GM23338 (cell line): ENCODE measurements around the gene ARRDC2. TPM values are rescaled to one million over a fixed set of nuclear protein-coding genes. Genes with fewer than 3 reads are reported as not detected.

Experiments
- ATAC-seq: fragments of 200-7000 bp; cut with Tn5 transposase; 3 replicates; pipeline ENCODE4 v1.9.1; 2020
- DNase-seq: peaks from one replicate; pipeline ENCODE4 v3.0.0-alpha.2; 2015; ENCODE audit warnings: low spot score
- H2AFZ ChIP-seq: fragments of 200-600 bp; sonication (generic); 2 replicates; pipeline ENCODE4 v1.8.0; 2016; ENCODE audit warnings: antibody characterized with exemption, mild to moderate bottlenecking, moderate library complexity
- H3F3A ChIP-seq: fragments of 200-600 bp; sonication (generic); replicated peaks from 2 replicates; pipeline ENCODE4 v1.8.0; 2017; ENCODE audit warnings: antibody characterized with exemption, mixed run types, low read depth
- H3K27ac ChIP-seq: fragments of 200-600 bp; sonication (generic); 2 replicates; pipeline ENCODE4 v1.6.1; 2016; ENCODE audit warnings: low read depth
- H3K27me3 ChIP-seq: fragments of 200-600 bp; sonication (generic); 2 replicates; pipeline ENCODE4 v1.8.0; 2016; ENCODE audit warnings: mild to moderate bottlenecking, mixed run types, moderate library complexity; ENCODE audit not compliant: insufficient read depth
- H3K36me3 ChIP-seq: fragments of 200-600 bp; sonication (generic); 2 replicates; pipeline ENCODE4 v1.8.0; 2016; ENCODE audit warnings: mild to moderate bottlenecking; ENCODE audit not compliant: insufficient read depth
- H3K4me1 ChIP-seq: fragments of 200-600 bp; sonication (generic); 2 replicates; pipeline ENCODE4 v1.8.0; 2016; ENCODE audit warnings: mild to moderate bottlenecking, moderate library complexity; ENCODE audit not compliant: insufficient read depth
- H3K4me2 ChIP-seq: fragments of 200-600 bp; sonication (generic); 2 replicates; pipeline ENCODE4 v1.7.1; 2017; ENCODE audit warnings: mixed run types
- H3K4me3 ChIP-seq: fragments of 200-600 bp; sonication (generic); 2 replicates; pipeline ENCODE4 v1.6.1; 2016; ENCODE audit warnings: mixed run types
- H3K79me2 ChIP-seq: fragments of 200-600 bp; sonication (generic); replicated peaks from 2 replicates; pipeline ENCODE4 v1.8.0; 2017; ENCODE audit warnings: mild to moderate bottlenecking; ENCODE audit not compliant: insufficient read depth
- H3K9me2 ChIP-seq: fragments of 200-600 bp; sonication (generic); 2 replicates; pipeline ENCODE4 v1.8.0; 2017; ENCODE audit not compliant: insufficient read depth
- H4K20me1 ChIP-seq: fragments of 200-600 bp; sonication (generic); replicated peaks from 2 replicates; pipeline ENCODE4 v1.8.0; 2017; ENCODE audit warnings: mild to moderate bottlenecking; ENCODE audit not compliant: insufficient read depth
- H3K27ac Mint-ChIP-seq: 2 replicates; pipeline ENCODE4 v1.8.0; 2020; ENCODE audit warnings: inconsistent platforms, mild to moderate bottlenecking, moderate library complexity, mixed read lengths
- H3K27me3 Mint-ChIP-seq: 3 replicates; pipeline ENCODE4 v1.8.0; 2022; ENCODE audit warnings: low read depth, mild to moderate bottlenecking, moderate library complexity, mixed read lengths, inconsistent platforms; ENCODE audit not compliant: insufficient read depth, poor library complexity
- H3K36me3 Mint-ChIP-seq: 3 replicates; pipeline ENCODE4 v1.8.0; 2021; ENCODE audit warnings: low read depth, mild to moderate bottlenecking, inconsistent platforms, moderate library complexity, mixed read lengths
- H3K4me1 Mint-ChIP-seq: 3 replicates; pipeline ENCODE4 v1.8.0; 2020; ENCODE audit warnings: mild to moderate bottlenecking, inconsistent platforms, mixed read lengths
- H3K4me3 Mint-ChIP-seq: 3 replicates; pipeline ENCODE4 v1.8.0; 2021; ENCODE audit warnings: moderate library complexity, mild to moderate bottlenecking, inconsistent platforms, mixed read lengths
- H3K9me3 Mint-ChIP-seq: 3 replicates; pipeline ENCODE4 v1.8.0; 2020; ENCODE audit warnings: moderate library complexity, mild to moderate bottlenecking, inconsistent platforms, mixed read lengths
- CREB1 ChIP-seq: fragments of 250-450 bp; sonication (Bioruptor Pico); IDR thresholded peaks from 2 replicates; pipeline ENCODE4 v1.5.0; 2020; ENCODE audit warnings: low read depth, mild to moderate bottlenecking, moderate library complexity
- EZH2 ChIP-seq: fragments of 200-600 bp; sonication (generic); IDR thresholded peaks from one replicate; pipeline ENCODE4 v1.8.0; 2017; ENCODE audit warnings: antibody characterized with exemption, mild to moderate bottlenecking, low read depth; ENCODE audit not compliant: unreplicated experiment
- EZH2phosphoT487 ChIP-seq: fragments of 200-600 bp; sonication (generic); IDR thresholded peaks from one replicate; pipeline ENCODE4 v1.8.1; 2018; ENCODE audit warnings: antibody characterized with exemption; ENCODE audit not compliant: unreplicated experiment
- JUNB ChIP-seq: IDR thresholded peaks from one replicate; pipeline ENCODE4 v1.6.1; 2016; ENCODE audit warnings: antibody characterized with exemption; ENCODE audit not compliant: unreplicated experiment
- NANOG ChIP-seq: IDR thresholded peaks from 2 replicates; pipeline ENCODE4 v1.6.1; 2016; ENCODE audit warnings: antibody characterized with exemption, borderline replicate concordance
- POLR2AphosphoS5 ChIP-seq: IDR thresholded peaks from 2 replicates; pipeline ENCODE4 v1.6.1; 2016; ENCODE audit warnings: antibody characterized with exemption, low read depth
- REST ChIP-seq: IDR thresholded peaks from one replicate; pipeline ENCODE4 v1.6.1; 2018; ENCODE audit warnings: antibody characterized with exemption; ENCODE audit not compliant: unreplicated experiment
- ZNF114 ChIP-seq: fragments of 250-450 bp; sonication (Bioruptor Pico); IDR thresholded peaks from 2 replicates; pipeline ENCODE4 v1.5.0; 2020; ENCODE audit warnings: mild to moderate bottlenecking, moderate library complexity
- polyA plus RNA-seq: library from polyadenylated mRNA; unstranded; fragments of >200 nt; fragmentation: Nextera tagmentation; extraction: Ambion mirVana; gene quantifications from 2 replicates; pipeline ENCODE4 v1.2.1, GENCODE V29; 2016
- total RNA-seq: library from RNA; depleted of rRNA; stranded (reverse); fragments of >200 nt; shearing (Covaris generic); gene quantifications from 2 replicates; pipeline ENCODE4 v1.2.3, GENCODE V29; 2014
- TF ChIP-seq, protein P1 (sequence below), 2 experiments: fragments of 200-600 bp in 1 of 2; sonication (generic) in 1 of 2; conservative IDR thresholded peaks; 2 replicates each; pipeline versions ENCODE4 v1.5.1 to v1.6.1; 2016 to 2017; ENCODE audit warnings: antibody characterized with exemption in 2 of 2, low read depth in 2 of 2, mild to moderate bottlenecking in 2 of 2, moderate library complexity in 1 of 2

Gene ARRDC2
- total and polyA plus RNA-seq, 2 experiments from 2014 or later: 2.4 to 7.1 TPM

- Histone ChIP-seq H3K27me3 (peaks cover 13% of the 10 kb centered on the region; the same call in 1 of the 2 replicates), H3K27ac (no peak overlapping the region), H2AFZ (no peak overlapping the region), H3K4me2 (no peak overlapping the region), H3K9me2 (no peaks in the 10 kb centered on the region), H3K79me2 (no peaks in the 10 kb centered on the region), H3K4me3 (no peak overlapping the region), H4K20me1 (no peaks in the 10 kb centered on the region), H3K4me1 (peaks cover 5% of the 10 kb centered on the region; the same call in 1 of the 2 replicates), H3F3A (no peaks in the 10 kb centered on the region), H3K36me3 (no peaks in the 10 kb centered on the region)
- Mint-ChIP-seq H3K4me1 (peaks cover 9% of the 10 kb centered on the region), H3K27ac (no peak overlapping the region), H3K4me3 (no peak overlapping the region), H3K27me3 (peaks cover 21% of the 10 kb centered on the region), H3K9me3 (no peaks in the 10 kb centered on the region; the same call in 2 of the 3 replicates), H3K36me3 (no peaks in the 10 kb centered on the region)
- no peak for ATAC-seq
- TF ChIP-seq CREB1 (no peak), POLR2AphosphoS5 (no peak), NANOG (no peak)
- TF ChIP-seq, protein P1, sequence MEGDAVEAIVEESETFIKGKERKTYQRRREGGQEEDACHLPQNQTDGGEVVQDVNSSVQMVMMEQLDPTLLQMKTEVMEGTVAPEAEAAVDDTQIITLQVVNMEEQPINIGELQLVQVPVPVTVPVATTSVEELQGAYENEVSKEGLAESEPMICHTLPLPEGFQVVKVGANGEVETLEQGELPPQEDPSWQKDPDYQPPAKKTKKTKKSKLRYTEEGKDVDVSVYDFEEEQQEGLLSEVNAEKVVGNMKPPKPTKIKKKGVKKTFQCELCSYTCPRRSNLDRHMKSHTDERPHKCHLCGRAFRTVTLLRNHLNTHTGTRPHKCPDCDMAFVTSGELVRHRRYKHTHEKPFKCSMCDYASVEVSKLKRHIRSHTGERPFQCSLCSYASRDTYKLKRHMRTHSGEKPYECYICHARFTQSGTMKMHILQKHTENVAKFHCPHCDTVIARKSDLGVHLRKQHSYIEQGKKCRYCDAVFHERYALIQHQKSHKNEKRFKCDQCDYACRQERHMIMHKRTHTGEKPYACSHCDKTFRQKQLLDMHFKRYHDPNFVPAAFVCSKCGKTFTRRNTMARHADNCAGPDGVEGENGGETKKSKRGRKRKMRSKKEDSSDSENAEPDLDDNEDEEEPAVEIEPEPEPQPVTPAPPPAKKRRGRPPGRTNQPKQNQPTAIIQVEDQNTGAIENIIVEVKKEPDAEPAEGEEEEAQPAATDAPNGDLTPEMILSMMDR (conservative IDR thresholded peaks at IDR 0.05; ENCODE audit: low read depth in 2 of 2): no peak
- DNase-seq: no peak
Measured at GRCh38 chr19:17969096-17969792, 38.7 kb upstream of the ARRDC2 start.

DNA sequence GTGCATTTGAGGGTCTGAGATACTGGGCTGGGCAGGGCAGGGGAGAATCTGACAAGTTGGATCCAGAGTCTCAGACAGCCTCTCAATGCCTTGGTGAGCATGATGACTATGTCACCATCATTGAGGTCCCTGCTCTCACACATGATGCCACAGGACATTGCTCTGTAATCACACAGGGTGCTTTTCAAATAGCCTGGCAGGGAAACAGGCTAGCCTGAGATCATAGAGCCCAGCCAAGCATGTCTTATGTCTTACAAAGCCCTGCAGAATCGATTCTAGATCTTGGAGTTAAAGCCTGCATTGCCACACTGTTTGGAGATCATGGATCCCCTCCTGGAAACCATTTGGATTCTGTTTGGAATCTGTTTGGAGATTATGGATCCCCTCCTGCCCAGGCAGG, 35.7 kb upstream of the ARRDC2 start:
- ATAC-seq (no peak), DNase-seq (no peak)
- Histone ChIP-seq H3K27ac (no peak overlapping the region), H3K4me1 (no peaks in the 10 kb centered on the region), H3F3A (no peaks in the 10 kb centered on the region), H3K9me2 (no peaks in the 10 kb centered on the region), H3K27me3 (peaks cover 6% of the 10 kb centered on the region; the same call in 1 of the 2 replicates), H2AFZ (no peak overlapping the region), H3K4me3 (no peak overlapping the region), H3K4me2 (no peak overlapping the region), H3K79me2 (no peaks in the 10 kb centered on the region), H3K36me3 (no peaks in the 10 kb centered on the region), H4K20me1 (no peaks in the 10 kb centered on the region)
- TF ChIP-seq NANOG: no peak
- no peak for TF ChIP-seq ZNF114 (CRISPR knock-in tag)
- no peak for TF ChIP-seq EZH2
- TF ChIP-seq REST: no peak
- TF ChIP-seq EZH2phosphoT487: no peak
- no peak for TF ChIP-seq CREB1
- TF ChIP-seq JUNB: no peak
- no peaks in the 10 kb centered on the region; the same call in 2 of the 3 replicates for H3K9me3 Mint-ChIP-seq
- H3K4me1 Mint-ChIP-seq: peaks cover 5% of the 10 kb centered on the region; the same call in 2 of the 3 replicates
- peaks cover 8% of the 10 kb centered on the region for H3K27me3 Mint-ChIP-seq
- no peak overlapping the region for H3K4me3 Mint-ChIP-seq
- no peak overlapping the region for H3K27ac Mint-ChIP-seq
- peaks cover 2% of the 10 kb centered on the region; the same call in 2 of the 3 replicates for H3K36me3 Mint-ChIP-seq
